GM12878 (cell line): ENCODE data around the gene UTS2R. TPM values are rescaled to one million over a fixed set of nuclear protein-coding genes. Genes with fewer than 3 reads are reported as not detected.

Experiments used
- ATAC-seq: fragments of 200-7000 bp; cut with Tn5 transposase; 3 replicates; pipeline ENCODE4 v1.9.1; 2020; ENCODE audit warnings: mild to moderate bottlenecking, moderate library complexity
- BruUV-seq: library from RNA; stranded (reverse); fragments of 400-500 nt; replicated peaks from 2 replicates; lab custom pipeline; 2021; lab: Mats Ljungman, UMichigan
- CTCF ChIA-PET: fragments of 300-600 bp; sonication (Branson Sonifier 250); formaldehyde crosslinking; extraction: SDS; loops from one replicate; lab custom pipeline; 2021; ENCODE audit warnings: inconsistent platforms; lab: Yijun Ruan, JAX
- POLR2A ChIA-PET: fragments of 350-600 bp; formaldehyde crosslinking; extraction: SDS; loops from one replicate; lab custom pipeline; 2021; ENCODE audit warnings: inconsistent platforms; lab: Charles Lee
- RAD21 ChIA-PET: fragments of 300-600 bp; sonication (Branson Sonifier 250); formaldehyde crosslinking; loops from one replicate; lab custom pipeline; 2023; ENCODE audit warnings: antibody characterized with exemption; ENCODE audit not compliant: unreplicated experiment; lab: Charles Lee
- SMC1A ChIA-PET: fragments of 300-600 bp; sonication (Branson Sonifier 250); formaldehyde crosslinking; loops from one replicate; lab custom pipeline; 2023; ENCODE audit not compliant: unreplicated experiment, uncharacterized antibody; lab: Charles Lee
- DNase-seq: peaks from one replicate; pipeline ENCODE4 v3.0.0-alpha.2; 2011; ENCODE audit warnings: low read depth, low spot score
- FAIRE-seq: peaks from 3 replicates; lab custom pipeline; 2011; peaks lifted over from hg19 to GRCh38; lab: Jason Lieb, UNC
- H2AFZ ChIP-seq: 2 replicates; pipeline ENCODE4 v1.6.0; 2011; ENCODE audit warnings: low read depth, low read length, control low read depth; ENCODE audit not compliant: control insufficient read depth
- H3K27ac ChIP-seq: 2 replicates; pipeline ENCODE4 v1.5.1; 2011; ENCODE audit warnings: control low read depth; ENCODE audit not compliant: control insufficient read depth, insufficient read depth
- H3K27me3 ChIP-seq, 2 experiments: replicated peaks in 1 of 2; 2 replicates each; pipeline versions ENCODE4 v1.6.0 to v1.6.1; 2011; ENCODE audit warnings: low read length in 1 of 2; ENCODE audit not compliant: control insufficient read depth in 2 of 2, insufficient read depth in 2 of 2
- H3K36me3 ChIP-seq, 2 experiments: 2 replicates each; pipeline ENCODE4 v1.5.1; 2011; ENCODE audit warnings: low read length in 1 of 2; ENCODE audit not compliant: control insufficient read depth in 2 of 2, insufficient read depth in 2 of 2
- H3K4me1 ChIP-seq: 2 replicates; pipeline ENCODE4 v1.6.1; 2011; ENCODE audit warnings: mild to moderate bottlenecking, low read length, moderate library complexity, mixed read lengths; ENCODE audit not compliant: control insufficient read depth, insufficient read depth
- H3K4me2 ChIP-seq: 2 replicates; pipeline ENCODE4 v1.6.0; 2011; ENCODE audit warnings: control low read depth; ENCODE audit not compliant: control insufficient read depth, insufficient read depth
- H3K4me3 ChIP-seq: fragments of 200-600 bp; sonication (generic); 2 replicates; pipeline ENCODE4 v1.5.1; 2016
- H3K79me2 ChIP-seq: 2 replicates; pipeline ENCODE4 v1.6.0; 2011; ENCODE audit warnings: low read length; ENCODE audit not compliant: control insufficient read depth, insufficient read depth
- H3K9ac ChIP-seq: 2 replicates; pipeline ENCODE4 v1.8.0; 2011; ENCODE audit warnings: low read length, control low read depth, mixed read lengths; ENCODE audit not compliant: control insufficient read depth, insufficient read depth
- H3K9me3 ChIP-seq: replicated peaks from 3 replicates; pipeline ENCODE4 v1.5.1; 2011; ENCODE audit warnings: mild to moderate bottlenecking, low read length; ENCODE audit not compliant: control insufficient read depth, insufficient read depth
- H4K20me1 ChIP-seq: 2 replicates; pipeline ENCODE4 v1.6.0; 2011; ENCODE audit not compliant: control insufficient read depth, insufficient read depth
- BCLAF1 ChIP-seq: fragments of 450-650 bp; IDR thresholded peaks from 2 replicates; pipeline ENCODE4 v1.6.1; 2017; ENCODE audit warnings: antibody characterized with exemption, mild to moderate bottlenecking, moderate library complexity
- CEBPB ChIP-seq, 2 experiments: fragments of 150-350 bp in 1 of 2; IDR thresholded peaks; 2 replicates each; pipeline ENCODE4 v1.6.1; 2012 to 2014; ENCODE audit warnings: low read depth in 2 of 2, low read length in 2 of 2, borderline replicate concordance in 1 of 2, inconsistent platforms in 1 of 2
- FOS ChIP-seq: IDR thresholded peaks from 3 replicates; pipeline ENCODE4 v1.6.1; 2011; ENCODE audit warnings: borderline replicate concordance; ENCODE audit not compliant: insufficient read length; ENCODE audit errors: extremely low read depth
- IKZF1 ChIP-seq: fragments of 450-650 bp; conservative IDR thresholded peaks from 2 replicates; pipeline ENCODE4 v1.6.1; 2017; ENCODE audit warnings: antibody characterized with exemption, mild to moderate bottlenecking
- MYC ChIP-seq: IDR thresholded peaks from 2 replicates; pipeline ENCODE4 v1.6.1; 2011; ENCODE audit warnings: mild to moderate bottlenecking, low read length, moderate library complexity, inconsistent platforms; ENCODE audit not compliant: insufficient read depth, insufficient replicate concordance, insufficient read length, severe bottlenecking
- RFX5 ChIP-seq: IDR thresholded peaks from 2 replicates; pipeline ENCODE4 v1.6.1; 2011; ENCODE audit warnings: low read depth, low read length, improper control_type of control experiment
- WGBS: methylation state at CpG from one replicate; pipeline ENCODE4 v1.1.6; 2016; ENCODE audit warnings: low lambda C conversion rate; ENCODE audit not compliant: insufficient replicate concordance, insufficient coverage; ENCODE audit errors: missing lambda C conversion rate; 5-methylcytosine and 5-hydroxymethylcytosine counted together
- in situ Hi-C: fragments of 300-500 bp; cut with MboI; formaldehyde crosslinking; loops from 9 replicates; pipeline ENCODE4 v1.14.3; 2018; ENCODE audit warnings: mixed read lengths
- intact Hi-C: fragments of 100-400 bp; cut with micrococcal nuclease; formaldehyde crosslinking; loops from one replicate; pipeline ENCODE4 v1.14.2; 2022; ENCODE audit not compliant: unreplicated experiment
- polyA plus RNA-seq, 11 experiments: library from polyadenylated mRNA; depleted of rRNA in 4 of 11; unstranded in 6 of 11; stranded (reverse) in 5 of 11; fragments of >200 nt; fragmentation: Nextera tagmentation in 4 of 11; fragmentation: Illumina TruSeq in 1 of 11; extraction: Ambion mirVana in 4 of 11; extraction: Trizol in 1 of 11; gene quantifications; 1 replicate in 1 of 11; 2 replicates in 10 of 11; pipeline versions ENCODE4 v1.2.1 to v1.2.3, GENCODE V29; 2011 to 2016; ENCODE audit warnings: inconsistent platforms in 2 of 11, missing spikeins in 2 of 11, low read depth in 1 of 11
- total RNA-seq, 4 experiments: library from RNA; depleted of rRNA in 3 of 4; stranded (reverse); fragments of >200 nt in 3 of 4; fragmentation: Illumina TruSeq in 1 of 4; extraction: Trizol in 1 of 4; gene quantifications; 2 replicates each; pipeline versions ENCODE4 v1.2.1 to v1.2.3, GENCODE V29; 2013 to 2021

UTS2R gene
- total and polyA plus RNA-seq, 10 of the 15 experiments (the other 5 are each of a cell fraction or from before 2014, with no cell fraction given) = 0.04 to 0.36 (median 0.11) TPM; not detected in 6

DNA sequence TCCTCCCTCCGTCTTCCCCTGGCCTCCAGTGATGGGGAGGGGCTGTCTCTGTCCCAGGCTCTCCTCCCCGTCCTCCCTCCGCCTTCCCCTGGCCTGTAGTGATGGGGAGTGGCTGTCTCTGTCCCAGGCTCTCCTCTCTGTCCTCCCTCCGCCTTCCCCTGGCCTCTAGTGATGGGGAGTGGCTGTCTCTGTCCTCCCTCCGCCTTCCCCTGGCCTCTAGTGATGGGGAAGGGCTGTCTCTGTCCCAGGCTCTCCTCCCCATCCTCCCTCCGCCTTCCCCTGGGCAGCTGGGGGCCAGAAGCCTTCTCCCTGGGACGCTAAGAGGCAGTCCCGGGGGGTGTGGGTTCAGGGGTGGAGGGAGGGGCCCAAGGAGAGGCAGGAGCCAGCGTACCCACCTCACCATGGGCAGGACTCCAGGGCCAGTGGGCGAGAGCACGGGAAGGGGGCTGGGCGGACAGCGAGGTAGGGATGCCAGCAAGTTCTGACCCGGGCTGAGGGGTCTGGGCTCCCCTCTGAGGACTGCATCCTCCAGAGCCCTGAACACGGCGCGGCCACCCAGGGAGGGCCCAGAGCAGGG is 14.8 kb downstream of the UTS2R start:
- POLR2A ChIA-PET = no interaction called here
- no peak overlapping the region for H3K9ac ChIP-seq

More for the DNA sequence above, 14.8 kb downstream of the UTS2R start:
- Histone ChIP-seq H3K9me3 (no peaks in the 10 kb centered on the region), H3K36me3 (no peaks in the 10 kb centered on the region), H3K4me2 (no peak overlapping the region), H3K4me3 (no peak overlapping the region), H3K4me1 (no peaks in the 10 kb centered on the region), H3K79me2 (no peaks in the 10 kb centered on the region), H2AFZ (no peak overlapping the region), H3K27me3 (no peaks in the 10 kb centered on the region), H3K27ac (no peak overlapping the region), H4K20me1 (no peaks in the 10 kb centered on the region)
- SMC1A ChIA-PET = no interaction called here
- RAD21 ChIA-PET = no interaction called here
- in situ Hi-C loops (no loop called here), intact Hi-C loops (no loop called here)
- BruUV-seq = no TSS peak
- 49% methylated on average over 14 of the region's 17 CpGs for WGBS
- ATAC-seq (no peak), FAIRE-seq (no peak), DNase-seq (no peak)
- CTCF ChIA-PET = interaction anchor here (1.5 kb wide), 1 partner anchor 20 kb away, joined by 6 read pairs; no protein-coding TSS in a partner anchor
- TF ChIP-seq MYC = no peak
- no peak for TF ChIP-seq FOS
- no peak for TF ChIP-seq CEBPB (IDR thresholded peaks at IDR 0.05; ENCODE audit: borderline replicate concordance in 1 of 2, low read depth in 2 of 2, low read length in 2 of 2)
- TF ChIP-seq BCLAF1 = no peak
- no peak for TF ChIP-seq RFX5
- TF ChIP-seq IKZF1 = no peak
